Muscle layer of colon (tissue), 2 donors: Measurements from ENCODE around the gene ABTB2.

Experiments
- H3K27ac ChIP-seq: one replicate; pipeline ENCODE4 v1.7.0; 2013; ENCODE audit warnings: low read depth, mild to moderate bottlenecking, low read length, moderate library complexity
- H3K27me3 ChIP-seq, 2 donors: one replicate each; pipeline ENCODE4 v1.7.0; 2013; ENCODE audit warnings: low read length in 2 of 2, mild to moderate bottlenecking in 2 of 2; ENCODE audit not compliant: insufficient read depth in 2 of 2, control insufficient read depth in 1 of 2
- H3K36me3 ChIP-seq: one replicate; pipeline ENCODE4 v1.7.0; 2013; ENCODE audit warnings: mild to moderate bottlenecking, low read length; ENCODE audit not compliant: insufficient read depth
- H3K4me1 ChIP-seq: one replicate; pipeline ENCODE4 v1.7.0; 2013; ENCODE audit warnings: mild to moderate bottlenecking, low read length; ENCODE audit not compliant: insufficient read depth
- H3K4me3 ChIP-seq, 2 donors: one replicate each; pipeline ENCODE4 v1.7.0; 2013; ENCODE audit warnings: low read length in 2 of 2, low read depth in 1 of 2, mild to moderate bottlenecking in 1 of 2, moderate library complexity in 1 of 2
- H3K9ac ChIP-seq: one replicate; pipeline ENCODE4 v1.7.0; 2013; ENCODE audit warnings: low read length
- H3K9me3 ChIP-seq: one replicate; pipeline ENCODE4 v1.7.0; 2013; ENCODE audit warnings: mild to moderate bottlenecking, low read length
- donor health status: abdominal sarcoma.
- donor health status: Adenocarcinoma of cecum.

ABTB2 gene

DNA sequence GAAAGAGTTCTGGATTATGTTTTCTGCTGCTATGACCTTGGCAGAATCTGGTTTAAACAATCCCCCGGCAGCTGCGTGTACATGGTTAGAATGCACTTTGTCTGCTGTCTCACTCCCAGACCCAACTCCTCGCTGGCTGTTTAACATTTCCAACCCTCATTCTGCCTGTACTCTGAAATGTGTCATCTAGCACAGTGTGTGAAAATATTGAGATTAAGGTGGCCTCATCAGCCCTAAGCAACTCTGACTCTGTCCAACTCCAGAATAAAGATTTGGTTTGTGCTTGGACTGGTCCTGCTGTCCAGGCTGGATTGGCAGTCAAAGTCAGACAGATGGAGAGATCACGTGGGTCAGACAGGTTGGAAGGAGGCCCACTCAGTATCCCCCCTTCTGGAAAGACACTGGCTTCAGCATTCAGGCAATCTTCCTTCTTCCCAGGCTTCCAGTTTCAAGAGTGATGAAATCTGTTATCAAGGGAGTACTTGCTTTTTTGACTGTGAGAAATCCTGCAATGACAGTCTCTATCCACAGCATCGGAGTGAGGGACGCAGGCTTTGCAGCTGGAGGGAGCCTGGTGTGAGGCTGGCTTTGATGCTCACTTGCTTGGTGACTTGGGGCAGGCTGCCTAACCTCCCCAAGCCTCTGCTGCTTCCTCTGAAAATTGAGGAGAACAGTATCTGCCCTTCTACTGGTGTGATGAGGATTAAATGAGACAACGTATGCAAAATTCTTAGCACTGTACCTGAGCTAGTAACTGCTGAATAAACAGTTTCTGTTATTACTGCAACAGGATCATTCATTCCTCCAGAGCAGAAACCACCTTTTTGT lies 29.8 kb downstream of the ABTB2 start:
- Histone ChIP-seq H3K9ac (no peak overlapping the region), H3K4me3 (no peak overlapping the region), H3K36me3 (no peaks in the 10 kb centered on the region), H3K9me3 (no peaks in the 10 kb centered on the region), H3K4me1 (peaks cover 49% of the 10 kb centered on the region), H3K27ac (peak overlapping the region; percentile 56), H3K27me3 (no peaks in the 10 kb centered on the region)

DNA sequence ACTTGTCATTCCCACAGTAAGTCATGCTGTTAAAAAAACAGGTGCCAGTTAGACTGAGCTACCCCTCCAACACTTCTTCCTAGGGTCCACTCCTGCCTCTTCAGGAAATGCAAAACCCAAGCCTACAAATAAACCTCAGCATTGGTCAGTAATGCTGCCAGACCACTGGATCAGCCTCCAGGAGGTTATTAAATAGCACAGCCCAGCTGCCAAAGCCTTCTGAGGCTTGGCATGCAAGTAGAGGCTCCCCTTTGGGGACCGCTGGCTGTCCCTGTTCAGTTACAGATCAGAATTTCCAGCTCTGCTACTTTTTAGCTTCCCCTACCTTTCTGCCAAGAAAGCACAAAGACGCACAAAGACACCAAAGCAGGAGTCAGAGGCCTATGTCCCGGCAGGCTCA lies 33.3 kb downstream of the ABTB2 start:
- H3K9ac ChIP-seq = no peak overlapping the region
- H3K9me3 ChIP-seq = no peaks in the 10 kb centered on the region
- no peak overlapping the region for H3K27ac ChIP-seq
- no peak overlapping the region for H3K4me3 ChIP-seq
- no peaks in the 10 kb centered on the region for H3K27me3 ChIP-seq
- peaks cover 27% of the 10 kb centered on the region for H3K4me1 ChIP-seq
- no peaks in the 10 kb centered on the region for H3K36me3 ChIP-seq

DNA sequence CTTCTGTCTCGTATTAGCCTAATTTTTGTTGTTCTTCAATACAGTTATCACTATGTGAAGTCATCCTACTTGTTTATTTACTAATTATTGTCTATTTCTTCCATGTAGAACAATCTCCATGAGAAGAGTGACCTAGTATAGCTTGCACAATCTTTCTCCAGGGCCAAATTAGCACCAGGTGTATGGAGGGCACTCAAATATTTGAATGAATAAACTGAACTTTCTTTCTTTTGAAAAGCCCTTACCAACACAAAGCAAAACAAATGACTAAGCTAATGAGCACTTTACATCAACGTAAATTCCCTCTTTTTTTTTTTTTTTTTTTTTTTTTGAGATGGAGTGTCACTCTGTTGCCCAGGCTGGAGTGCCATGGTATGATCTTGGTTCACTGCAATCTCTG lies 34.2 kb downstream of the ABTB2 start:
- no peaks in the 10 kb centered on the region for H3K36me3 ChIP-seq
- no peak overlapping the region for H3K4me3 ChIP-seq
- H3K27me3 ChIP-seq = no peaks in the 10 kb centered on the region
- H3K27ac ChIP-seq = no peak overlapping the region
- H3K9me3 ChIP-seq = no peaks in the 10 kb centered on the region
- H3K4me1 ChIP-seq = peaks cover 18% of the 10 kb centered on the region
- no peak overlapping the region for H3K9ac ChIP-seq

GRCh38 chr11:34318111-34319037 lies 39.4 kb downstream of the ABTB2 start:
- H3K4me3 ChIP-seq = no peak overlapping the region
- no peaks in the 10 kb centered on the region for H3K27me3 ChIP-seq
- H3K4me1 ChIP-seq = no peaks in the 10 kb centered on the region
- no peak overlapping the region for H3K9ac ChIP-seq
- no peak overlapping the region for H3K27ac ChIP-seq
- no peaks in the 10 kb centered on the region for H3K9me3 ChIP-seq
- no peaks in the 10 kb centered on the region for H3K36me3 ChIP-seq

DNA sequence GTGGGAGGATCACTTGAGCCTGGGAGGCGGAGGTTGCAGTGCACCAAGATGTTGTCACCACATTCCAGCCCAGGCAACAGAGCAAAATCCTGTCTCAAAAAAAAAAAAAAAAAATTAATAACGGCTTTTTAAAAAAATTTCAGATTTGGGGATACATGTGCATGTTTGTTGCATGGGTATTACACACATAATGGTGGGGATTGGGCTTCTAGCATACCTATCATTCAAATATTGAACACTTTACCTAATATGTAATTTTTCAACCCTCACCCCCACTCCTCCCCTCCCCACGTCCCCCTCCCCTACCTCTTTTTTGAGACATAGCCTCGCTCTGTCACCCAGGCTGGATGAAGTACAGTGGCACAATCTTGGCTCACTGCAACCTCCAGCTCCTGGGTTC lies 40.1 kb downstream of the ABTB2 start:
- H3K4me3 ChIP-seq = no peak overlapping the region
- H3K27me3 ChIP-seq = no peaks in the 10 kb centered on the region
- no peak overlapping the region for H3K27ac ChIP-seq
- H3K4me1 ChIP-seq = no peaks in the 10 kb centered on the region
- no peaks in the 10 kb centered on the region for H3K9me3 ChIP-seq
- H3K9ac ChIP-seq = no peak overlapping the region
- no peaks in the 10 kb centered on the region for H3K36me3 ChIP-seq

DNA sequence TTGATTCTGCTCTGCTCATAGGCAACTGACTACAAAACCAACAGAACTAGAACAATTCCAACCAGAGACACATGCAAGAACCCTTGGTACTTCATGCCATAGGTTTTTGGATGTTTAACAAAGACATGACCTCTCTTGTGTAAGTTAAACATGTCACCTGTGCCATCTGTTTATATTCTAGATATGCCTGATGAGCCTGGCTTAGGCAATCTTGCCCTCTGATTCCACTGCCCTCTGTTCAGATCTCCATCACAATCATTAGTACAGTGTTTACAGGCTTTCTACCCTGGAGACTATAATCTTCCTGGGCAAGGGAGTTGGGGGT lies 40.8 kb downstream of the ABTB2 start:
- Histone ChIP-seq H3K9me3 (no peaks in the 10 kb centered on the region), H3K4me1 (no peaks in the 10 kb centered on the region), H3K4me3 (no peak overlapping the region), H3K27me3 (no peaks in the 10 kb centered on the region), H3K9ac (no peak overlapping the region), H3K27ac (no peak overlapping the region), H3K36me3 (no peaks in the 10 kb centered on the region)

GRCh38 chr11:34316347-34317035 lies 41.3 kb downstream of the ABTB2 start:
- Histone ChIP-seq H3K4me3 (no peak overlapping the region), H3K9me3 (no peaks in the 10 kb centered on the region), H3K9ac (no peak overlapping the region), H3K27ac (no peak overlapping the region), H3K36me3 (no peaks in the 10 kb centered on the region), H3K4me1 (no peaks in the 10 kb centered on the region), H3K27me3 (no peaks in the 10 kb centered on the region)

GRCh38 chr11:34315394-34315793 lies 42.4 kb downstream of the ABTB2 start:
- Histone ChIP-seq H3K36me3 (no peaks in the 10 kb centered on the region), H3K27ac (no peak overlapping the region), H3K4me3 (no peak overlapping the region), H3K4me1 (no peaks in the 10 kb centered on the region), H3K27me3 (no peaks in the 10 kb centered on the region), H3K9me3 (no peaks in the 10 kb centered on the region), H3K9ac (no peak overlapping the region)

GRCh38 chr11:34314936-34315335 lies 42.9 kb downstream of the ABTB2 start:
- Histone ChIP-seq H3K4me1 (no peaks in the 10 kb centered on the region), H3K27ac (no peak overlapping the region)

DNA sequence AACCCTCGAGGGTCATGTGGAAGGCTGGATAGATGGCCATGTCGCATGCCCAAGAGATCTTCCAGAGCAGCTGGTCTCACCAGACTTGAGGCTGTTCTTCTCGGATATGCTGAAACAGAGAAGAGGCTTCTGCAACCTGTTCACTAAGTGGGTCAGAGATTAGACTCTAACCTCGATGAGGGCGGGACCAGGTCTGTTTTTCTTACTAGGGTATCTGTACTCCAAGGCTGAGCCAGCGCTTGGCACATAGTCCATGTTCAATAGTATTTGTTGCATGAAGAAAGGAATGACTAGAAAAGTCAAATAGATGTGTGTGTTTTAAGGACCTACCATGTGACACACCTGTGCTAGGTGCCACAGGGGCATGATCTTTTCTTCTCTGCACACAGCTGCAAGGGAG lies 43.6 kb downstream of the ABTB2 start:
- H3K27me3 ChIP-seq = no peaks in the 10 kb centered on the region
- no peaks in the 10 kb centered on the region for H3K4me1 ChIP-seq
- no peak overlapping the region for H3K4me3 ChIP-seq
- no peak overlapping the region for H3K9ac ChIP-seq
- no peaks in the 10 kb centered on the region for H3K36me3 ChIP-seq
- no peak overlapping the region for H3K27ac ChIP-seq
- no peaks in the 10 kb centered on the region for H3K9me3 ChIP-seq

More at GRCh38 chr11:34314936-34315335, 42.9 kb downstream of the ABTB2 start:
- Histone ChIP-seq H3K9ac (no peak overlapping the region), H3K36me3 (no peaks in the 10 kb centered on the region), H3K27me3 (no peaks in the 10 kb centered on the region), H3K4me3 (no peak overlapping the region), H3K9me3 (no peaks in the 10 kb centered on the region)

DNA sequence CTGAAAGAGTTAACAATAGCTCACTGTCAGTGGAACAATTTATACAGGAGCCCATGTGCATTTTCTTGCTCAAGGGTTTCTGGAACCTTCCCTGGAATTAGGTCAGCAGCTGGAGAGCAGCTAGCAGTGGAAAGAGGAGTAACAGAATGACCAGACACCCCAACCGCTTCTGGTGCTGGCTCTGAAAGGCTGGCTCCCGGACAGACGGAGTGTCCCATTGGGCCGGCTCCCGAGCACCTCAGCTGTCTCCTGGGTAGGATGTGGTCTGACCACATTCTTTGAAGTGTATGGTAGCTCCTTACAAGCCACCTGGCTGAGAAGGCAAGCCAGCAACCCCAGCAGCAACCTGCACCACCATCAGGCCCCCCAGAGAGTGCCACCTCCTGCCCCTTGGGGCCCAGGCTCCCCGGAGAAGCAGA lies 44.7 kb downstream of the ABTB2 start:
- Histone ChIP-seq H3K27me3 (no peaks in the 10 kb centered on the region), H3K27ac (no peak overlapping the region), H3K36me3 (no peaks in the 10 kb centered on the region), H3K4me1 (no peaks in the 10 kb centered on the region), H3K9ac (no peak overlapping the region), H3K9me3 (no peaks in the 10 kb centered on the region), H3K4me3 (no peak overlapping the region)
